Liver (tissue), 2 donors: ENCODE data around the gene IFT81.

Experiments used
- ATF3 ChIP-seq: IDR thresholded peaks from 2 replicates; pipeline ENCODE4 v1.6.1; 2016; ENCODE audit warnings: antibody characterized with exemption
- MAX ChIP-seq: IDR thresholded peaks from 2 replicates; pipeline ENCODE4 v1.6.1; 2016; ENCODE audit warnings: antibody characterized with exemption
- donor health status: healthy.

GRCh38 chr12:110112335-110112660 is 11.9 kb upstream of the IFT81 start:
- TF ChIP-seq MAX (no peak), ATF3 (no peak)
